ENCODE data around the gene DAPK1. TPM values are rescaled to one million over a fixed set of nuclear protein-coding genes. Genes with fewer than 3 reads are reported as not detected.

The DAPK1 gene
- total and polyA plus RNA-seq, 10 of the 15 experiments (the other 5 are each of a cell fraction or from before 2014, with no cell fraction given): 8.2 to 94.7 (median 51.6) TPM

- TF ChIP-seq USF2 (IDR thresholded peaks at IDR 0.05; ENCODE audit: borderline replicate concordance, low read depth, low read length): no peak
- TF ChIP-seq, protein P1, sequence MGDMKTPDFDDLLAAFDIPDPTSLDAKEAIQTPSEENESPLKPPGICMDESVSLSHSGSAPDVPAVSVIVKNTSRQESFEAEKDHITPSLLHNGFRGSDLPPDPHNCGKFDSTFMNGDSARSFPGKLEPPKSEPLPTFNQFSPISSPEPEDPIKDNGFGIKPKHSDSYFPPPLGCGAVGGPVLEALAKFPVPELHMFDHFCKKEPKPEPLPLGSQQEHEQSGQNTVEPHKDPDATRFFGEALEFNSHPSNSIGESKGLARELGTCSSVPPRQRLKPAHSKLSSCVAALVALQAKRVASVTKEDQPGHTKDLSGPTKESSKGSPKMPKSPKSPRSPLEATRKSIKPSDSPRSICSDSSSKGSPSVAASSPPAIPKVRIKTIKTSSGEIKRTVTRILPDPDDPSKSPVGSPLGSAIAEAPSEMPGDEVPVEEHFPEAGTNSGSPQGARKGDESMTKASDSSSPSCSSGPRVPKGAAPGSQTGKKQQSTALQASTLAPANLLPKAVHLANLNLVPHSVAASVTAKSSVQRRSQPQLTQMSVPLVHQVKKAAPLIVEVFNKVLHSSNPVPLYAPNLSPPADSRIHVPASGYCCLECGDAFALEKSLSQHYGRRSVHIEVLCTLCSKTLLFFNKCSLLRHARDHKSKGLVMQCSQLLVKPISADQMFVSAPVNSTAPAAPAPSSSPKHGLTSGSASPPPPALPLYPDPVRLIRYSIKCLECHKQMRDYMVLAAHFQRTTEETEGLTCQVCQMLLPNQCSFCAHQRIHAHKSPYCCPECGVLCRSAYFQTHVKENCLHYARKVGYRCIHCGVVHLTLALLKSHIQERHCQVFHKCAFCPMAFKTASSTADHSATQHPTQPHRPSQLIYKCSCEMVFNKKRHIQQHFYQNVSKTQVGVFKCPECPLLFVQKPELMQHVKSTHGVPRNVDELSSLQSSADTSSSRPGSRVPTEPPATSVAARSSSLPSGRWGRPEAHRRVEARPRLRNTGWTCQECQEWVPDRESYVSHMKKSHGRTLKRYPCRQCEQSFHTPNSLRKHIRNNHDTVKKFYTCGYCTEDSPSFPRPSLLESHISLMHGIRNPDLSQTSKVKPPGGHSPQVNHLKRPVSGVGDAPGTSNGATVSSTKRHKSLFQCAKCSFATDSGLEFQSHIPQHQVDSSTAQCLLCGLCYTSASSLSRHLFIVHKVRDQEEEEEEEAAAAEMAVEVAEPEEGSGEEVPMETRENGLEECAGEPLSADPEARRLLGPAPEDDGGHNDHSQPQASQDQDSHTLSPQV (IDR thresholded peaks at IDR 0.05): no peak
- TF ChIP-seq, protein P2, sequence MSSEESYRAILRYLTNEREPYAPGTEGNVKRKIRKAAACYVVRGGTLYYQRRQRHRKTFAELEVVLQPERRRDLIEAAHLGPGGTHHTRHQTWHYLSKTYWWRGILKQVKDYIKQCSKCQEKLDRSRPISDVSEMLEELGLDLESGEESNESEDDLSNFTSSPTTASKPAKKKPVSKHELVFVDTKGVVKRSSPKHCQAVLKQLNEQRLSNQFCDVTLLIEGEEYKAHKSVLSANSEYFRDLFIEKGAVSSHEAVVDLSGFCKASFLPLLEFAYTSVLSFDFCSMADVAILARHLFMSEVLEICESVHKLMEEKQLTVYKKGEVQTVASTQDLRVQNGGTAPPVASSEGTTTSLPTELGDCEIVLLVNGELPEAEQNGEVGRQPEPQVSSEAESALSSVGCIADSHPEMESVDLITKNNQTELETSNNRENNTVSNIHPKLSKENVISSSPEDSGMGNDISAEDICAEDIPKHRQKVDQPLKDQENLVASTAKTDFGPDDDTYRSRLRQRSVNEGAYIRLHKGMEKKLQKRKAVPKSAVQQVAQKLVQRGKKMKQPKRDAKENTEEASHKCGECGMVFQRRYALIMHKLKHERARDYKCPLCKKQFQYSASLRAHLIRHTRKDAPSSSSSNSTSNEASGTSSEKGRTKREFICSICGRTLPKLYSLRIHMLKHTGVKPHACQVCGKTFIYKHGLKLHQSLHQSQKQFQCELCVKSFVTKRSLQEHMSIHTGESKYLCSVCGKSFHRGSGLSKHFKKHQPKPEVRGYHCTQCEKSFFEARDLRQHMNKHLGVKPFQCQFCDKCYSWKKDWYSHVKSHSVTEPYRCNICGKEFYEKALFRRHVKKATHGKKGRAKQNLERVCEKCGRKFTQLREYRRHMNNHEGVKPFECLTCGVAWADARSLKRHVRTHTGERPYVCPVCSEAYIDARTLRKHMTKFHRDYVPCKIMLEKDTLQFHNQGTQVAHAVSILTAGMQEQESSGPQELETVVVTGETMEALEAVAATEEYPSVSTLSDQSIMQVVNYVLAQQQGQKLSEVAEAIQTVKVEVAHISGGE (CRISPR knock-in tag; IDR thresholded peaks at IDR 0.05): no peak
- TF ChIP-seq DPF2 (IDR thresholded peaks at IDR 0.05): no peak
- no peak for TF ChIP-seq MTA2 (IDR thresholded peaks at IDR 0.05; ENCODE audit: low read depth)
- no peak for TF ChIP-seq POLR2AphosphoS5 (IDR thresholded peaks at IDR 0.05; ENCODE audit: low read length)
- TF ChIP-seq SREBF2 (IDR thresholded peaks at IDR 0.05; ENCODE audit: low read length): no peak
- no peak for TF ChIP-seq MLLT1 (IDR thresholded peaks at IDR 0.05)
- TF ChIP-seq NR2C2 (IDR thresholded peaks at IDR 0.05; ENCODE audit: borderline replicate concordance, control insufficient read depth, insufficient read length, low read depth): no peak
- TF ChIP-seq HDGF (IDR thresholded peaks at IDR 0.05): no peak
- TF ChIP-seq NBN (IDR thresholded peaks at IDR 0.05): no peak
Observed at GRCh38 chr9:87567001-87567400, 69.3 kb downstream of the DAPK1 start (continued).
